K562 (cell line): ENCODE measurements around the gene CTTNBP2NL. TPM values are rescaled to one million over a fixed set of nuclear protein-coding genes. Genes with fewer than 3 reads are reported as not detected.

Experiments used
- ATAC-seq: fragments of 200-7000 bp; cut with Tn5 transposase; 3 replicates; pipeline ENCODE4 v1.9.1; 2020; ENCODE audit warnings: moderate library complexity
- BruUV-seq: library from RNA; stranded (reverse); fragments of 400-500 nt; replicated peaks from 2 replicates; lab custom pipeline; 2021; lab: Mats Ljungman, UMichigan
- CTCF ChIA-PET: fragments of 300-600 bp; formaldehyde crosslinking; extraction: SDS; loops from one replicate; lab custom pipeline; 2021; ENCODE audit warnings: low intra/inter-chr PET ratio; lab: Yijun Ruan, JAX
- POLR2A ChIA-PET: fragments of 300-600, 350-650 bp; sonication (Branson Sonifier 250); formaldehyde crosslinking; extraction: SDS; loops from one replicate; lab custom pipeline; 2021; ENCODE audit warnings: antibody characterized with exemption, inconsistent platforms; lab: Yijun Ruan, JAX
- DNase-seq, 4 experiments: peaks; one replicate each; pipeline versions ENCODE4 v3.0.0 to v3.0.0-alpha.2; 2011 to 2018; ENCODE audit warnings: low spot score in 3 of 4, mixed read lengths in 3 of 4; ENCODE audit errors: extremely low read depth in 1 of 4
- FAIRE-seq: peaks from 2 replicates; lab custom pipeline; 2011; peaks lifted over from hg19 to GRCh38; lab: Jason Lieb, UNC
- H2AFZ ChIP-seq: 2 replicates; pipeline ENCODE4 v1.6.0; 2011; ENCODE audit warnings: low read depth, low read length, control low read depth, inconsistent platforms
- H3K27ac ChIP-seq: fragments of 200-600 bp; 3 replicates; pipeline ENCODE4 v1.8.0; 2011; ENCODE audit warnings: low read depth, mild to moderate bottlenecking, control low read depth, inconsistent platforms, low read length, moderate library complexity, mixed read lengths; ENCODE audit errors: extremely low read depth
- H3K27me3 ChIP-seq, 2 experiments: fragments of 300-600 bp in 1 of 2; 2 replicates in 1 of 2; 3 replicates in 1 of 2; pipeline versions ENCODE4 v1.6.0 to v1.8.0; 2011; ENCODE audit warnings: inconsistent platforms in 2 of 2, low read length in 2 of 2, mild to moderate bottlenecking in 1 of 2, mixed read lengths in 1 of 2, moderate library complexity in 1 of 2; ENCODE audit not compliant: control insufficient read depth in 2 of 2, insufficient read depth in 2 of 2
- H3K36me3 ChIP-seq: fragments of 300-600 bp; 3 replicates; pipeline ENCODE4 v1.8.0; 2011; ENCODE audit warnings: mild to moderate bottlenecking, low read length, inconsistent platforms; ENCODE audit not compliant: control insufficient read depth, insufficient read depth
- H3K4me1 ChIP-seq, 2 experiments: fragments of 200-600 bp in 1 of 2; replicated peaks in 1 of 2; 2 replicates in 1 of 2; 3 replicates in 1 of 2; pipeline versions ENCODE4 v1.5.1 to v1.8.0; 2011; ENCODE audit warnings: inconsistent platforms in 2 of 2, low read length in 2 of 2, mild to moderate bottlenecking in 1 of 2, mixed read lengths in 1 of 2, moderate library complexity in 1 of 2; ENCODE audit not compliant: control insufficient read depth in 2 of 2, insufficient read depth in 2 of 2
- H3K4me2 ChIP-seq: 2 replicates; pipeline ENCODE4 v1.6.1; 2011; ENCODE audit warnings: low read length, control low read depth, inconsistent platforms, mixed read lengths; ENCODE audit not compliant: insufficient read depth
- H3K4me3 ChIP-seq: fragments of 200-600 bp; sonication (generic), shearing (Covaris generic); 2 replicates; pipeline ENCODE4 v1.5.1; 2016; ENCODE audit warnings: control low read depth, inconsistent platforms
- H3K79me2 ChIP-seq: fragments of 200-600 bp; 3 replicates; pipeline ENCODE4 v1.8.0; 2011; ENCODE audit warnings: low read length, inconsistent platforms; ENCODE audit not compliant: control insufficient read depth, insufficient read depth
- H3K9ac ChIP-seq, 2 experiments: 2 replicates each; pipeline versions ENCODE4 v1.6.0 to v1.6.1; 2011; ENCODE audit warnings: low read depth in 2 of 2, low read length in 2 of 2, control low read depth in 1 of 2, inconsistent platforms in 1 of 2, mild to moderate bottlenecking in 1 of 2, mixed read lengths in 1 of 2; ENCODE audit not compliant: insufficient read depth in 1 of 2
- H3K9me1 ChIP-seq: one replicate; pipeline ENCODE4 v1.6.0; 2011; ENCODE audit warnings: inconsistent platforms, mild to moderate bottlenecking, low read length, moderate library complexity; ENCODE audit not compliant: control insufficient read depth, insufficient read depth
- H3K9me3 ChIP-seq: replicated peaks from 2 replicates; pipeline ENCODE4 v1.5.1; 2011; ENCODE audit warnings: low read depth, low read length, inconsistent platforms; ENCODE audit not compliant: control insufficient read depth, insufficient read depth
- H4K20me1 ChIP-seq: replicated peaks from 2 replicates; pipeline ENCODE4 v1.6.1; 2011; ENCODE audit warnings: low read length, inconsistent platforms, mixed read lengths; ENCODE audit not compliant: control insufficient read depth, insufficient read depth
- ATF6 ChIP-seq: sonication (generic); formaldehyde crosslinking; IDR thresholded peaks from 2 replicates; pipeline ENCODE4 v1.4.0; 2020; ENCODE audit warnings: mild to moderate bottlenecking, missing genetic modification reagents
- CBFA2T3 ChIP-seq: fragments of 450-650 bp; IDR thresholded peaks from 2 replicates; pipeline ENCODE4 v1.6.1; 2017
- CBFB ChIP-seq: sonication (generic); formaldehyde crosslinking; IDR thresholded peaks from 2 replicates; pipeline ENCODE4 v1.4.0; 2020; ENCODE audit warnings: mild to moderate bottlenecking, missing genetic modification reagents
- CBX2 ChIP-seq: fragments of 200-600 bp; sonication (generic); IDR thresholded peaks from one replicate; pipeline ENCODE4 v1.6.1; 2012; ENCODE audit warnings: mild to moderate bottlenecking, low read length, inconsistent platforms; ENCODE audit not compliant: insufficient read depth, poor library complexity, severe bottlenecking
- CREBBP ChIP-seq: IDR thresholded peaks from one replicate; pipeline ENCODE4 v1.6.1; 2012; ENCODE audit warnings: low read depth, mild to moderate bottlenecking, control low read depth, inconsistent platforms, low read length
- KDM1A ChIP-seq, 2 experiments: fragments of 450-650 bp; IDR thresholded peaks; 2 replicates each; pipeline ENCODE4 v1.6.1; 2016; ENCODE audit warnings: mild to moderate bottlenecking in 2 of 2
- NRF1 ChIP-seq, 2 experiments: fragments of 450-650 bp; IDR thresholded peaks in 1 of 2; conservative IDR thresholded peaks in 1 of 2; 2 replicates each; pipeline ENCODE4 v1.6.1; 2014; ENCODE audit warnings: mild to moderate bottlenecking in 2 of 2
- POLR3G ChIP-seq: IDR thresholded peaks from 2 replicates; pipeline ENCODE4 v1.6.1; 2011; ENCODE audit not compliant: insufficient read length, insufficient replicate concordance; ENCODE audit errors: extremely low read depth
- PREB ChIP-seq: sonication (generic); formaldehyde crosslinking; IDR thresholded peaks from 2 replicates; pipeline ENCODE4 v1.8.1; 2023; ENCODE audit warnings: mild to moderate bottlenecking, missing genetic modification reagents
- PTRF ChIP-seq: fragments of 450-650 bp; IDR thresholded peaks from 2 replicates; pipeline ENCODE4 v1.6.1; 2016; ENCODE audit warnings: mild to moderate bottlenecking, missing genetic modification characterization, missing compliant biosample characterization
- RBBP5 ChIP-seq: fragments of 200-600 bp; sonication (generic); IDR thresholded peaks from 2 replicates; pipeline ENCODE4 v1.6.1; 2012; ENCODE audit warnings: borderline replicate concordance, mild to moderate bottlenecking, low read length, control low read depth, inconsistent platforms; ENCODE audit not compliant: insufficient read depth, poor library complexity, severe bottlenecking
- RFX1 ChIP-seq: fragments of 450-650 bp; IDR thresholded peaks from 2 replicates; pipeline ENCODE4 v1.6.1; 2016; ENCODE audit warnings: mild to moderate bottlenecking, moderate library complexity
- SMC3 ChIP-seq: conservative IDR thresholded peaks from 2 replicates; pipeline ENCODE4 v1.6.1; 2011; ENCODE audit warnings: low read depth, low read length, improper control_type of control experiment; ENCODE audit not compliant: insufficient read depth
- SP1 ChIP-seq: sonication (generic); formaldehyde crosslinking; IDR thresholded peaks from 2 replicates; pipeline ENCODE4 v1.8.1; 2022; ENCODE audit warnings: mild to moderate bottlenecking, missing genetic modification reagents
- XRCC3 ChIP-seq: fragments of 450-650 bp; IDR thresholded peaks from 2 replicates; pipeline ENCODE4 v1.6.1; 2017; ENCODE audit warnings: mild to moderate bottlenecking, moderate library complexity
- ZBTB12 ChIP-seq: fragments of 250-450 bp; sonication (Bioruptor Pico); IDR thresholded peaks from 2 replicates; pipeline ENCODE4 v1.4.0; 2020
- ZNF263 ChIP-seq: sonication (generic); formaldehyde crosslinking; IDR thresholded peaks from 2 replicates; pipeline ENCODE4 v1.8.0; 2022; ENCODE audit warnings: mild to moderate bottlenecking, missing genetic modification reagents, borderline replicate concordance
- WGBS: fragments of 100-300 bp; shearing (Covaris generic); methylation state at CpG from one replicate; pipeline ENCODE4 v1.1.6; 2016; ENCODE audit warnings: low coverage, mixed read lengths; ENCODE audit not compliant: insufficient coverage; ENCODE audit errors: missing lambda C conversion rate; 5-methylcytosine and 5-hydroxymethylcytosine counted together
- in situ Hi-C: fragments of 300-500 bp; cut with MboI; formaldehyde crosslinking; loops from 4 replicates; pipeline ENCODE4 v1.15.0; 2018; ENCODE audit warnings: inconsistent platforms, mixed read lengths
- intact Hi-C: fragments of 100-400 bp; cut with micrococcal nuclease; formaldehyde crosslinking; loops from 2 replicates; pipeline ENCODE4 v1.14.2; 2022
- polyA plus RNA-seq, 8 experiments: library from polyadenylated mRNA; depleted of rRNA in 4 of 8; stranded (reverse) in 5 of 8; unstranded in 3 of 8; fragments of >200 nt; fragmentation: Nextera tagmentation in 2 of 8; fragmentation: Illumina TruSeq in 1 of 8; extraction: Ambion mirVana in 2 of 8; extraction: Trizol in 1 of 8; gene quantifications; 2 replicates each; pipeline versions ENCODE4 v1.2.1 to v1.2.3, GENCODE V29; 2011 to 2014; ENCODE audit warnings: inconsistent platforms in 1 of 8, missing spikeins in 1 of 8
- total RNA-seq, 7 experiments: library from RNA; depleted of rRNA in 6 of 7; stranded (reverse); fragments of >200 nt in 6 of 7; fragmentation: Illumina TruSeq in 2 of 7; extraction: Trizol in 2 of 7; gene quantifications; 2 replicates each; pipeline versions ENCODE4 v1.2.1 to v1.2.3, GENCODE V29; 2011 to 2021; ENCODE audit warnings: low replicate concordance in 1 of 7

CTTNBP2NL gene
- total and polyA plus RNA-seq, 9 of the 15 experiments (the other 6 are each of a cell fraction or from before 2014, with no cell fraction given), result 0.27 to 1.4 (median 0.62) TPM

- no peak for TF ChIP-seq NRF1 (conservative IDR thresholded peaks at IDR 0.05 in 1 of 2, IDR thresholded peaks at IDR 0.05 in 1 of 2)
- TF ChIP-seq POLR3G, result no peak
- no peak for TF ChIP-seq CBFB
Measured at GRCh38 chr1:112460615-112461014, 64.6 kb downstream of the CTTNBP2NL start (continued).

GRCh38 chr1:112461200-112461871, 65.3 kb downstream of the CTTNBP2NL start:
- no peak overlapping the region for H3K4me3 ChIP-seq
- H3K27ac ChIP-seq, result no peak overlapping the region
- H3K36me3 ChIP-seq, result no peaks in the 10 kb centered on the region
- no peaks in the 10 kb centered on the region for H3K79me2 ChIP-seq
- CTCF ChIA-PET, result no interaction called here
- H3K4me2 ChIP-seq, result peak overlapping the region; percentile 59
- peak in 2 of 4 experiments; percentile 26 to 54 for DNase-seq
- peak; percentile 11; the same call in 1 of the 3 replicates for ATAC-seq
- no peaks in the 10 kb centered on the region for H3K9me1 ChIP-seq
- H3K9me3 ChIP-seq, result no peaks in the 10 kb centered on the region
- WGBS, result 18% methylated on average over 3 of the region's 3 CpGs
- peak overlapping the region; percentile 85 for H2AFZ ChIP-seq
- H3K9ac ChIP-seq, result peak overlapping the region in 1 of 2 experiments; percentile 64; a peak in 2 of 4 replicates
- H3K4me1 ChIP-seq, result peaks cover 13 to 23% of the 10 kb centered on the region in 2 experiments
- in situ Hi-C loops (loop anchor here (5.0 kb wide), 1 partner anchor 69 kb away; no protein-coding TSS in a partner anchor), intact Hi-C loops (loop anchor here (5.0 to 10.0 kb wide), 2 partner anchors 156 to 243 kb away; partner anchors contain the start of genes CAPZA1, RHOC and ST7L)
- POLR2A ChIA-PET, result interaction anchor here (0.6 to 3.3 kb wide), 5 partner anchors 8 to 87 kb away, joined by 3 to 11 read pairs (median 4); no protein-coding TSS in a partner anchor
- no TSS peak for BruUV-seq
- H3K27me3 ChIP-seq, result peaks cover 6 to 9% of the 10 kb centered on the region in 2 experiments
- peak; percentile 61 for FAIRE-seq
- no peaks in the 10 kb centered on the region for H4K20me1 ChIP-seq
- TF ChIP-seq ATF6 (CRISPR knock-in tag), result no peak
- TF ChIP-seq ZBTB12 (CRISPR knock-in tag), result no peak
- TF ChIP-seq SMC3, result no peak
- no peak for TF ChIP-seq SP1 (CRISPR knock-in tag)
- peak; percentile 27; the same call in 1 of the 2 replicates for TF ChIP-seq RFX1
- peak; percentile 34; the same call in 1 of the 2 replicates for TF ChIP-seq CBFA2T3
- TF ChIP-seq PTRF (tag), result no peak
- no peak for TF ChIP-seq PREB
- no peak for TF ChIP-seq XRCC3
- peak; percentile 28 to 30; a peak in 1 of 4 replicates for TF ChIP-seq KDM1A (IDR thresholded peaks at IDR 0.05)
- TF ChIP-seq CREBBP, result no peak
- peak; percentile 11 for TF ChIP-seq RBBP5
- no peak for TF ChIP-seq CBX2
- peak; percentile 53 for TF ChIP-seq ZNF263 (CRISPR knock-in tag)
